Testis (tissue), 3 donors: ENCODE results near the gene ECD. TPM values are rescaled to one million over a fixed set of nuclear protein-coding genes. Genes with fewer than 3 reads are reported as not detected.

Experiments used
- DNase-seq: peaks from one replicate; pipeline ENCODE4 v3.0.0-alpha.2; 2019
- H3K27ac ChIP-seq, 2 donors: fragments of 200-600 bp; sonication (generic); one replicate each; pipeline ENCODE4 v1.5.1; 2019
- H3K27me3 ChIP-seq: fragments of 200-600 bp; sonication (generic); one replicate; pipeline ENCODE4 v1.5.1; 2019
- H3K36me3 ChIP-seq: fragments of 200-600 bp; sonication (generic); one replicate; pipeline ENCODE4 v1.5.1; 2017; ENCODE audit warnings: low read depth; ENCODE audit errors: missing control alignments
- H3K4me1 ChIP-seq: fragments of 200-600 bp; sonication (generic); one replicate; pipeline ENCODE4 v1.5.1; 2019
- H3K4me3 ChIP-seq, 2 donors: fragments of 200-600 bp; sonication (generic); one replicate each; pipeline ENCODE4 v1.5.1; 2017 to 2019
- H3K9me3 ChIP-seq: fragments of 200-600 bp; sonication (generic); one replicate; pipeline ENCODE4 v1.5.1; 2017
- POLR2A ChIP-seq: fragments of 450-650 bp; IDR thresholded peaks from one replicate; pipeline ENCODE4 v1.6.1; 2017; ENCODE audit warnings: antibody characterized with exemption, mild to moderate bottlenecking, moderate library complexity
- WGBS, 2 donors: methylation state at CpG; one replicate each; pipeline ENCODE4 v1.1.5; 2018; 5-methylcytosine and 5-hydroxymethylcytosine counted together
- intact Hi-C: fragments of 100-400 bp; cut with DNase I; formaldehyde crosslinking; loops from one replicate; pipeline ENCODE4 v1.15.1; 2023; ENCODE audit warnings: low total_unique reads
- polyA plus RNA-seq: library from polyadenylated mRNA; stranded (reverse); fragments of 350-450 nt; fragmentation: Illumina TruSeq; extraction: RNeasy Lipid Tissue Mini Kit (QIAGEN cat#74804); gene quantifications from one replicate; pipeline ENCODE4 v1.2.3, GENCODE V29; 2014; ENCODE audit warnings: low read depth, low replicate concordance; ENCODE audit not compliant: insufficient read depth
- small RNA-seq, 2 donors: library from RNA; depleted of rRNA; stranded (forward); fragments of <200 nt; gene quantifications; one replicate each; pipeline ENCODE3, GENCODE V24; 2016
- total RNA-seq, 2 donors: library from RNA; depleted of rRNA; stranded (reverse); fragments of >200 nt; gene quantifications; one replicate each; pipeline ENCODE4 v1.2.3, GENCODE V29; 2016
- TF ChIP-seq, protein P1 (sequence below), 3 experiments: fragments of 450-650 bp in 2 of 3; fragments of 200-600 bp in 1 of 3; sonication (generic) in 1 of 3; IDR thresholded peaks; one replicate each; pipeline ENCODE4 v1.5.1; 2016 to 2019; ENCODE audit warnings: antibody characterized with exemption in 3 of 3, mild to moderate bottlenecking in 2 of 3, moderate library complexity in 1 of 3

The ECD gene
- total and polyA plus RNA-seq, 3 donors from 2014 or later: 35.7 to 66.4 (median 57.6) TPM

DNA sequence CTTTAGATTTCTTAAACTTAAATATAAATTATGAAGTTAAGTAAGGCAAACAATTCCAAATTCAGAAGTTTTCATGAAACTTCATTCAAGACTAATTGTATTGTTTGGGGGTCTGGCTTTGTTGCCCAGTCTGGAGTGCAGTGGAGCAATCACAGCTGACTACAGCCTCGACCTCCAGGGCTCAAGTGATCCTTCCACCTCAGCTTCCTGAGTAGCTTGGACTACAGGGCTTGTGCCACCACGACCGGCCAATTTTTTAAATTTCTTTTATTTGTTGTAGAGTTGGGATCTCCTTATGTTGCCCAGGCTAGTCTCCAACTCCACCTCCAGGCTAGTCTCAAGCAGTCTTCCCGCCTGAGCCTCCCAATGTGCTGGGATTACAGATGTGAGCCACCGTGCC, 83.6 kb downstream of the ECD start:
- no peak overlapping the region for H3K4me3 ChIP-seq
- DNase-seq: no peak
- intact Hi-C loops: no loop called here
- H3K4me1 ChIP-seq: peaks cover 8% of the 10 kb centered on the region
- H3K36me3 ChIP-seq: no peaks in the 10 kb centered on the region
- H3K27me3 ChIP-seq: no peaks in the 10 kb centered on the region
- no peak overlapping the region for H3K27ac ChIP-seq
- TF ChIP-seq POLR2A: no peak
- TF ChIP-seq, protein P1, sequence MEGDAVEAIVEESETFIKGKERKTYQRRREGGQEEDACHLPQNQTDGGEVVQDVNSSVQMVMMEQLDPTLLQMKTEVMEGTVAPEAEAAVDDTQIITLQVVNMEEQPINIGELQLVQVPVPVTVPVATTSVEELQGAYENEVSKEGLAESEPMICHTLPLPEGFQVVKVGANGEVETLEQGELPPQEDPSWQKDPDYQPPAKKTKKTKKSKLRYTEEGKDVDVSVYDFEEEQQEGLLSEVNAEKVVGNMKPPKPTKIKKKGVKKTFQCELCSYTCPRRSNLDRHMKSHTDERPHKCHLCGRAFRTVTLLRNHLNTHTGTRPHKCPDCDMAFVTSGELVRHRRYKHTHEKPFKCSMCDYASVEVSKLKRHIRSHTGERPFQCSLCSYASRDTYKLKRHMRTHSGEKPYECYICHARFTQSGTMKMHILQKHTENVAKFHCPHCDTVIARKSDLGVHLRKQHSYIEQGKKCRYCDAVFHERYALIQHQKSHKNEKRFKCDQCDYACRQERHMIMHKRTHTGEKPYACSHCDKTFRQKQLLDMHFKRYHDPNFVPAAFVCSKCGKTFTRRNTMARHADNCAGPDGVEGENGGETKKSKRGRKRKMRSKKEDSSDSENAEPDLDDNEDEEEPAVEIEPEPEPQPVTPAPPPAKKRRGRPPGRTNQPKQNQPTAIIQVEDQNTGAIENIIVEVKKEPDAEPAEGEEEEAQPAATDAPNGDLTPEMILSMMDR (IDR thresholded peaks at IDR 0.05): no peak
- H3K9me3 ChIP-seq: no peaks in the 10 kb centered on the region
- 81 to 86% methylated on average over 5 of the region's 5 CpGs for WGBS, 2 donors

Small RNA genes lying within 50 kb of the gene (small RNA-seq; reads per million reads assigned to genes)
- gene RF00019: 0 reads per million in 2 donors
- 5.5 to 7.4 reads per million in 2 donors for gene SNORA11F

Other genes starting within 250 kb of the ECD start
- gene PLA2G12B, start 213.2 kb downstream of the ECD start, total RNA-seq: not detected
- 0.29 TPM for gene PLA2G12B, start 213.2 kb downstream of the ECD start, polyA plus RNA-seq
- 10 to 100 TPM; 19.0 to 20.2 TPM for gene P4HA1, start 71.1 kb downstream of the ECD start, total RNA-seq
- 28.1 TPM for gene P4HA1, start 71.1 kb downstream of the ECD start, polyA plus RNA-seq
- 1 to 10 TPM; 3.0 to 5.6 TPM for gene NUDT13, start 57.6 kb downstream of the ECD start, total RNA-seq
- gene NUDT13, start 57.6 kb downstream of the ECD start, polyA plus RNA-seq: 5.9 TPM
- gene FAM149B1, start 111 bp upstream of the ECD start, total RNA-seq: 10 to 100 TPM; 28.7 to 42.0 TPM
- 65.1 TPM for gene FAM149B1, start 111 bp upstream of the ECD start, polyA plus RNA-seq
- gene DNAJC9, start 79.2 kb upstream of the ECD start, total RNA-seq: 10 to 100 TPM; 30.2 to 31.1 TPM
- gene DNAJC9, start 79.2 kb upstream of the ECD start, polyA plus RNA-seq: 18.3 TPM
- gene MRPS16, start 84.6 kb upstream of the ECD start, total RNA-seq: 10 to 100 TPM; 45.7 to 59.6 TPM
- gene MRPS16, start 84.6 kb upstream of the ECD start, polyA plus RNA-seq: 83.5 TPM
- 10 to 100 TPM; 29.6 to 46.2 TPM for gene CFAP70, start 190.9 kb upstream of the ECD start, total RNA-seq
- 57.2 TPM for gene CFAP70, start 190.9 kb upstream of the ECD start, polyA plus RNA-seq
- 10 to 100 TPM; 43.9 to 64.5 TPM for gene ANXA7, start 246.1 kb upstream of the ECD start, total RNA-seq
- gene ANXA7, start 246.1 kb upstream of the ECD start, polyA plus RNA-seq: 76.3 TPM